Stomach (tissue), 9 donors: Measurements from ENCODE around the gene CELF4. TPM values are rescaled to one million over a fixed set of nuclear protein-coding genes. Genes with fewer than 3 reads are reported as not detected.

Experiments
- DNase-seq, 2 donors: peaks; one replicate each; pipeline versions ENCODE4 v3.0.0 to v3.0.0-alpha.2; 2013 to 2019
- H3K27ac ChIP-seq, 5 donors: fragments of 200-600 bp in 4 of 5; sonication (generic) in 4 of 5; one replicate each; pipeline ENCODE4 v1.5.1; 2013 to 2019; ENCODE audit warnings: mild to moderate bottlenecking in 1 of 5, moderate library complexity in 1 of 5
- H3K27me3 ChIP-seq, 3 donors: fragments of 200-600 bp; sonication (generic); one replicate each; pipeline ENCODE4 v1.5.1; 2017 to 2019; ENCODE audit warnings: mixed run types in 1 of 3
- H3K36me3 ChIP-seq, 4 donors: fragments of 200-600 bp; sonication (generic); 1 replicate in 3 of 4; 2 replicates in 1 of 4; pipeline ENCODE4 v1.5.1; 2016 to 2019
- H3K4me1 ChIP-seq, 4 donors: fragments of 200-600 bp; sonication (generic); one replicate each; pipeline ENCODE4 v1.5.1; 2016 to 2019
- H3K4me3 ChIP-seq, 4 donors: fragments of 200-600 bp; sonication (generic) in 3 of 4; one replicate each; pipeline ENCODE4 v1.5.1; 2016 to 2019; ENCODE audit warnings: mild to moderate bottlenecking in 1 of 4
- H3K9me3 ChIP-seq, 4 donors: fragments of 200-600 bp; sonication (generic); one replicate each; pipeline ENCODE4 v1.5.1; 2016 to 2019
- CTCF ChIP-seq, 7 experiments: fragments of 450-650 bp in 4 of 7; fragments of 200-600 bp in 3 of 7; sonication (generic) in 3 of 7; IDR thresholded peaks; one replicate each; pipeline ENCODE4 v1.5.1; 2016 to 2019; ENCODE audit warnings: antibody characterized with exemption in 7 of 7, control low read depth in 2 of 7, mild to moderate bottlenecking in 1 of 7
- EP300 ChIP-seq: sonication (generic); formaldehyde crosslinking; IDR thresholded peaks from one replicate; pipeline ENCODE4 v1.6.1; 2017; ENCODE audit warnings: antibody characterized with exemption
- POLR2A ChIP-seq, 4 donors: fragments of 450-650 bp; IDR thresholded peaks; one replicate each; pipeline ENCODE4 v1.6.1; 2016; ENCODE audit warnings: antibody characterized with exemption in 4 of 4, control low read depth in 2 of 4, mild to moderate bottlenecking in 1 of 4, moderate library complexity in 1 of 4
- POLR2AphosphoS5 ChIP-seq, 3 donors: sonication (generic); formaldehyde crosslinking; IDR thresholded peaks; one replicate each; pipeline ENCODE4 v1.6.1; 2016; ENCODE audit warnings: antibody characterized with exemption in 3 of 3
- WGBS, 5 donors: extraction: QIAGEN DNeasy Blood & Tissue Kit in 3 of 5; methylation state at CpG; one replicate each; pipeline versions ENCODE4 v1.1.5 to v1.1.7; 2013 to 2018; 5-methylcytosine and 5-hydroxymethylcytosine counted together
- intact Hi-C: fragments of 100-400 bp; cut with DNase I; formaldehyde crosslinking; loops from one replicate; pipeline ENCODE4 v1.15.1; 2023; ENCODE audit warnings: low total_unique reads
- polyA plus RNA-seq, 3 donors: library from polyadenylated mRNA; stranded (reverse); fragments of 200-250 nt; gene quantifications; one replicate each; pipeline ENCODE4 v1.2.3, GENCODE V29; 2013
- total RNA-seq, 5 donors: library from RNA; depleted of rRNA; stranded (reverse); fragments of >200 nt; gene quantifications; one replicate each; pipeline versions ENCODE4 v1.1.0 to v1.2.3, GENCODE V29; 2014 to 2016
- donor health status: healthy with polysubstance abuse.
- donor health status: Bipolar disorder and iron deficiency.
- donor health status: healthy.

The CELF4 gene
- total and polyA plus RNA-seq, 8 donors, result 0.93 to 2.4 (median 1.8) TPM; not detected in 2

- Histone ChIP-seq H3K27me3 (peaks cover 0 to 15% (median 0%) of the 10 kb centered on the region in 3 donors), H3K4me1 (no peaks in the 10 kb centered on the region), H3K27ac (no peak overlapping the region), H3K9me3 (no peaks in the 10 kb centered on the region), H3K4me3 (no peak overlapping the region), H3K36me3 (no peaks in the 10 kb centered on the region)
- TF ChIP-seq POLR2AphosphoS5 (IDR thresholded peaks at IDR 0.05) (no peak), EP300 (no peak), POLR2A (IDR thresholded peaks at IDR 0.05) (no peak), CTCF (IDR thresholded peaks at IDR 0.05) (no peak)
- WGBS, 5 donors, result 79 to 92% (median 84%) methylated on average over 4 of the region's 4 CpGs
- no peak for DNase-seq
- intact Hi-C loops, result no loop called here
Observed at GRCh38 chr18:37242826-37243560, 322.6 kb downstream of the CELF4 start.

GRCh38 chr18:37242091-37242490 is 323.5 kb downstream of the CELF4 start:
- Histone ChIP-seq H3K4me1 (no peaks in the 10 kb centered on the region), H3K27ac (no peak overlapping the region), H3K4me3 (no peak overlapping the region), H3K27me3 (peaks cover 0 to 15% (median 0%) of the 10 kb centered on the region in 3 donors), H3K9me3 (no peaks in the 10 kb centered on the region), H3K36me3 (no peaks in the 10 kb centered on the region)
- WGBS, 5 donors, result 27 to 66% (median 56%) methylated on average over 3 to 6 of the region's 6 CpGs
- TF ChIP-seq POLR2A (IDR thresholded peaks at IDR 0.05) (no peak), POLR2AphosphoS5 (IDR thresholded peaks at IDR 0.05) (no peak), EP300 (no peak), CTCF (IDR thresholded peaks at IDR 0.05) (no peak)
- intact Hi-C loops, result no loop called here
- DNase-seq, result no peak

- H3K4me1 ChIP-seq, result no peaks in the 10 kb centered on the region
- intact Hi-C loops, result no loop called here
- H3K9me3 ChIP-seq, result no peaks in the 10 kb centered on the region
- no peak for DNase-seq
- no peak overlapping the region for H3K27ac ChIP-seq
- H3K4me3 ChIP-seq, result no peak overlapping the region
- 75 to 82% (median 80%) methylated on average over 5 to 6 of the region's 6 CpGs for WGBS, 5 donors
- no peak for TF ChIP-seq POLR2A (IDR thresholded peaks at IDR 0.05)
- no peak for TF ChIP-seq EP300
- TF ChIP-seq POLR2AphosphoS5 (IDR thresholded peaks at IDR 0.05), result no peak
- H3K36me3 ChIP-seq, result no peaks in the 10 kb centered on the region
- no peaks in the 10 kb centered on the region for H3K27me3 ChIP-seq
Observed at GRCh38 chr18:37238282-37239108, 327.1 kb downstream of the CELF4 start.

GRCh38 chr18:37235583-37235982 is 330.0 kb downstream of the CELF4 start:
- H3K27ac ChIP-seq, result no peak overlapping the region
- intact Hi-C loops, result no loop called here
- WGBS, 5 donors, result 87 to 97% (median 94%) methylated on average over 2 of the region's 2 CpGs
- no peaks in the 10 kb centered on the region for H3K36me3 ChIP-seq
- TF ChIP-seq POLR2A (IDR thresholded peaks at IDR 0.05), result no peak
- TF ChIP-seq POLR2AphosphoS5 (IDR thresholded peaks at IDR 0.05), result no peak
- TF ChIP-seq EP300, result no peak
- TF ChIP-seq CTCF (IDR thresholded peaks at IDR 0.05), result no peak
- H3K4me3 ChIP-seq, result no peak overlapping the region
- H3K4me1 ChIP-seq, result peaks cover 0 to 10% (median 5%) of the 10 kb centered on the region in 4 donors
- no peak for DNase-seq
- no peaks in the 10 kb centered on the region for H3K9me3 ChIP-seq
- H3K27me3 ChIP-seq, result no peaks in the 10 kb centered on the region
